GM19035 (cell line): Measurements from ENCODE around the gene SH2D6.
"Not testable (repeated sequence)": the region's sequence is repeated elsewhere in the genome, so short reads cannot be mapped to it uniquely, and the experiment has no call there.

Experiments used
- ATAC-seq: cut with Tn5 transposase; IDR thresholded peaks from one replicate; pipeline ENCODE4 v1.9.1; 2021; ENCODE audit not compliant: unreplicated experiment

SH2D6 gene

GRCh38 chr2:85439025-85439472 lies 20.5 kb downstream of the SH2D6 start:
- no peak for ATAC-seq

GRCh38 chr2:85439569-85439968 lies 21.1 kb downstream of the SH2D6 start:
- ATAC-seq, result not testable (repeated sequence)

GRCh38 chr2:85439986-85440385 lies 21.5 kb downstream of the SH2D6 start:
- no peak for ATAC-seq

- ATAC-seq, result no peak
Measured at GRCh38 chr2:85440729-85441128, 22.2 kb downstream of the SH2D6 start.

- ATAC-seq, result no peak
Measured at GRCh38 chr2:85441864-85442263, 23.4 kb downstream of the SH2D6 start.

- ATAC-seq, result no peak
Measured at GRCh38 chr2:85444629-85445172, 26.2 kb downstream of the SH2D6 start.

- no peak for ATAC-seq
Measured at GRCh38 chr2:85445316-85446295, 27.1 kb downstream of the SH2D6 start.

- no peak for ATAC-seq
Measured at GRCh38 chr2:85446296-85447221, 28.0 kb downstream of the SH2D6 start.

GRCh38 chr2:85447222-85447585 lies 28.7 kb downstream of the SH2D6 start:
- no peak for ATAC-seq

GRCh38 chr2:85448461-85449213 lies 30.1 kb downstream of the SH2D6 start:
- no peak for ATAC-seq

- ATAC-seq, result no peak
Measured at GRCh38 chr2:85449214-85449588, 30.7 kb downstream of the SH2D6 start.

- no peak for ATAC-seq
Measured at GRCh38 chr2:85452237-85452636, 33.7 kb downstream of the SH2D6 start.

GRCh38 chr2:85453571-85453970 lies 35.1 kb downstream of the SH2D6 start:
- no peak for ATAC-seq

GRCh38 chr2:85455552-85456090 lies 37.1 kb downstream of the SH2D6 start:
- no peak for ATAC-seq

- ATAC-seq, result no peak
Measured at GRCh38 chr2:85457043-85457442, 38.5 kb downstream of the SH2D6 start.

- ATAC-seq, result no peak
Measured at GRCh38 chr2:85457877-85458316, 39.4 kb downstream of the SH2D6 start.

GRCh38 chr2:85458601-85459563 lies 40.4 kb downstream of the SH2D6 start:
- ATAC-seq, result no peak

GRCh38 chr2:85459771-85460170 lies 41.3 kb downstream of the SH2D6 start:
- no peak for ATAC-seq

- ATAC-seq, result no peak
Measured at GRCh38 chr2:85462322-85462721, 43.8 kb downstream of the SH2D6 start.
